KMS-11 (cell line): ENCODE measurements around the gene MTPN.

Experiments
- H2AFZ ChIP-seq: fragments of 200-600 bp; sonication (generic); 2 replicates; pipeline ENCODE4 v1.6.1; 2016; ENCODE audit warnings: antibody characterized with exemption, mixed run types, low read depth
- H3K27ac ChIP-seq: fragments of 200-600 bp; sonication (generic); 2 replicates; pipeline ENCODE4 v1.6.1; 2016; ENCODE audit warnings: mild to moderate bottlenecking, mixed run types
- H3K27me3 ChIP-seq: fragments of 200-600 bp; sonication (generic); 2 replicates; pipeline ENCODE4 v1.6.1; 2017; ENCODE audit warnings: mild to moderate bottlenecking, low read depth, mixed run types, moderate library complexity; ENCODE audit not compliant: insufficient read depth
- H3K36me3 ChIP-seq: fragments of 200-600 bp; sonication (generic); 2 replicates; pipeline ENCODE4 v1.6.1; 2017; ENCODE audit warnings: mild to moderate bottlenecking, mixed run types; ENCODE audit not compliant: insufficient read depth
- H3K4me1 ChIP-seq: fragments of 200-600 bp; sonication (generic); 2 replicates; pipeline ENCODE4 v1.6.1; 2016; ENCODE audit warnings: mild to moderate bottlenecking, low read depth, mixed run types; ENCODE audit not compliant: poor library complexity, severe bottlenecking
- H3K4me2 ChIP-seq: fragments of 200-600 bp; sonication (generic); 2 replicates; pipeline ENCODE4 v1.7.0; 2016; ENCODE audit warnings: mild to moderate bottlenecking, mixed run types
- H3K4me3 ChIP-seq: fragments of 200-600 bp; sonication (generic); IDR thresholded peaks from 2 replicates; pipeline ENCODE4 v1.6.1; 2017; ENCODE audit warnings: low read depth, low read length, mixed read lengths; ENCODE audit not compliant: insufficient read depth
- H3K79me2 ChIP-seq: fragments of 200-600 bp; sonication (generic); 2 replicates; pipeline ENCODE4 v1.6.1; 2016; ENCODE audit warnings: low read depth, mixed run types; ENCODE audit not compliant: insufficient read depth
- H3K9ac ChIP-seq: fragments of 200-600 bp; sonication (generic); 2 replicates; pipeline ENCODE4 v1.6.1; 2016; ENCODE audit warnings: mild to moderate bottlenecking, mixed run types
- H4K20me1 ChIP-seq: fragments of 200-600 bp; sonication (generic); 2 replicates; pipeline ENCODE4 v1.6.1; 2016; ENCODE audit warnings: mild to moderate bottlenecking, mixed run types; ENCODE audit not compliant: insufficient read depth
- CTCF ChIP-seq: fragments of 200-600 bp; sonication (generic); conservative IDR thresholded peaks from 2 replicates; pipeline ENCODE4 v1.6.1; 2017; ENCODE audit warnings: low read depth, mild to moderate bottlenecking, antibody characterized with exemption, low read length, moderate library complexity, mixed read lengths

MTPN gene

GRCh38 chr7:135977007-135977741 lies at the start of gene MTPN:
Gene MTPN (minus strand): TSS chr7:135977359. CDS start chr7:135977100, 259 bp downstream.
- peak within 1 kb of the TSS; percentile 63 for H3K9ac ChIP-seq
- no peak for TF ChIP-seq CTCF
- H3K4me2 ChIP-seq: peak within 1 kb of the TSS; percentile 96
- peaks cover 27% of the 10 kb centered on the region for H4K20me1 ChIP-seq
- no peak within 1 kb of the TSS for H3K4me3 ChIP-seq
- 0 out of 2 replicates have a peak, but pooled peaks cover 3% of the 10 kb centered on the region for H3K36me3 ChIP-seq
- H3K4me1 ChIP-seq: peaks cover 68% of the 10 kb centered on the region
- peak within 1 kb of the TSS; percentile 57 for H3K27ac ChIP-seq
- no peaks in the 10 kb centered on the region for H3K27me3 ChIP-seq
- peak within 1 kb of the TSS; percentile 86 for H2AFZ ChIP-seq
- H3K79me2 ChIP-seq: peaks cover 49% of the 10 kb centered on the region

GRCh38 chr7:136026209-136026608 lies 49.0 kb upstream of the MTPN start:
- no peak for TF ChIP-seq CTCF
- H3K27ac ChIP-seq: no peak overlapping the region
- H3K27me3 ChIP-seq: no peaks in the 10 kb centered on the region
- H3K36me3 ChIP-seq: no peaks in the 10 kb centered on the region
- H3K4me2 ChIP-seq: no peak overlapping the region
- peaks cover 18% of the 10 kb centered on the region for H3K4me1 ChIP-seq
- no peaks in the 10 kb centered on the region for H4K20me1 ChIP-seq
- H2AFZ ChIP-seq: no peak overlapping the region
- no peaks in the 10 kb centered on the region for H3K79me2 ChIP-seq
- no peak overlapping the region for H3K9ac ChIP-seq
- H3K4me3 ChIP-seq: no peak overlapping the region

GRCh38 chr7:136023134-136023869 lies 46.1 kb upstream of the MTPN start:
- H3K4me3 ChIP-seq: no peak overlapping the region
- no peaks in the 10 kb centered on the region for H4K20me1 ChIP-seq
- H3K27me3 ChIP-seq: no peaks in the 10 kb centered on the region
- no peaks in the 10 kb centered on the region for H3K79me2 ChIP-seq
- TF ChIP-seq CTCF: no peak
- H3K4me1 ChIP-seq: no peaks in the 10 kb centered on the region
- no peak overlapping the region for H2AFZ ChIP-seq
- no peak overlapping the region for H3K4me2 ChIP-seq
- H3K27ac ChIP-seq: no peak overlapping the region
- H3K9ac ChIP-seq: no peak overlapping the region
- no peaks in the 10 kb centered on the region for H3K36me3 ChIP-seq

- H3K4me2 ChIP-seq: no peak overlapping the region
- H3K9ac ChIP-seq: no peak overlapping the region
- H3K36me3 ChIP-seq: no peaks in the 10 kb centered on the region
- H3K79me2 ChIP-seq: no peaks in the 10 kb centered on the region
- no peaks in the 10 kb centered on the region for H3K4me1 ChIP-seq
- H3K27me3 ChIP-seq: no peaks in the 10 kb centered on the region
- H3K4me3 ChIP-seq: no peak overlapping the region
- no peak for TF ChIP-seq CTCF
- H4K20me1 ChIP-seq: no peaks in the 10 kb centered on the region
- no peak overlapping the region for H2AFZ ChIP-seq
- H3K27ac ChIP-seq: no peak overlapping the region
Observed at GRCh38 chr7:136020556-136020955, 43.4 kb upstream of the MTPN start.
